Gastrocnemius medialis (tissue), 4 donors: ENCODE data around the gene CPA4.

Experiments
- POLR2A ChIP-seq, 2 donors: fragments of 450-650 bp; IDR thresholded peaks; one replicate each; pipeline ENCODE4 v1.6.1; 2017; ENCODE audit warnings: antibody characterized with exemption in 2 of 2, mild to moderate bottlenecking in 2 of 2, moderate library complexity in 2 of 2
- TF ChIP-seq, protein P1 (sequence below), 5 experiments: fragments of 450-650 bp in 3 of 5; fragments of 200-600 bp in 2 of 5; sonication (generic) in 2 of 5; IDR thresholded peaks in 4 of 5; conservative IDR thresholded peaks in 1 of 5; 1 replicate in 4 of 5; 2 replicates in 1 of 5; pipeline ENCODE4 v1.5.1; 2016 to 2019; ENCODE audit warnings: antibody characterized with exemption in 5 of 5, mild to moderate bottlenecking in 3 of 5, moderate library complexity in 3 of 5

DNA sequence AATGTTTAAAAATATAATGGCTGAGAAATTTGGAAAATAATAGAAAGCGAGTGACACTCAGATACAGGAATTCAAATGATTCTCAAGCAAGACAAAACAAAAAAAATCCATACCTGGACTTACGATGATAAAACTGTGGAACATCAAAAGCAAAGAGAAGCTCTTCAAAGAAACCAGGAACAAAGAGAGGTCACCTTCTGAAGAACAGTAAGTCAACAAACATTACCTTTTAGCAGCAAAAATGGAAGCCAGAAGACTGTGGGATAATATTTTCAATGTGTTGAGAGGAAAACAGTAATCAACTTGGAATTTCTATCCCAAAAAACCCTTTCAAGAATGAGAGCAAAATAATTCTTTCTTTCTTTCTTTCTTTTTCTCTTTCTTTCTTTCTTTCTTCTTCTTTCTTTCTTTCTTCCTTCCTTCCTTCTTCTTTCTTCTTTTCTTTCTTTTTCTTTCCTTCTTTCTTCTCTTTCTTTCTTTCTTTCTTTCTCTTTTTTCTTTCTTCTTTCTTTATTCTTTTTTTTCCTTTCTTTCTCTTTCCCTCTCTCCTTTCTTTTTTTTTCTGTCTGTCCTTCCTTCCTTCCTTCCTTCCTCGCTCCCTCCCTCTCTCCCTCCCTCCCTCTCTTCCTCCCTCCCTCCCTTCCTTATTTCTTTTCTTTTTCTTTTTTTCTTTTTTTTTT lies 49.9 kb downstream of the CPA4 start:
- TF ChIP-seq, protein P1, sequence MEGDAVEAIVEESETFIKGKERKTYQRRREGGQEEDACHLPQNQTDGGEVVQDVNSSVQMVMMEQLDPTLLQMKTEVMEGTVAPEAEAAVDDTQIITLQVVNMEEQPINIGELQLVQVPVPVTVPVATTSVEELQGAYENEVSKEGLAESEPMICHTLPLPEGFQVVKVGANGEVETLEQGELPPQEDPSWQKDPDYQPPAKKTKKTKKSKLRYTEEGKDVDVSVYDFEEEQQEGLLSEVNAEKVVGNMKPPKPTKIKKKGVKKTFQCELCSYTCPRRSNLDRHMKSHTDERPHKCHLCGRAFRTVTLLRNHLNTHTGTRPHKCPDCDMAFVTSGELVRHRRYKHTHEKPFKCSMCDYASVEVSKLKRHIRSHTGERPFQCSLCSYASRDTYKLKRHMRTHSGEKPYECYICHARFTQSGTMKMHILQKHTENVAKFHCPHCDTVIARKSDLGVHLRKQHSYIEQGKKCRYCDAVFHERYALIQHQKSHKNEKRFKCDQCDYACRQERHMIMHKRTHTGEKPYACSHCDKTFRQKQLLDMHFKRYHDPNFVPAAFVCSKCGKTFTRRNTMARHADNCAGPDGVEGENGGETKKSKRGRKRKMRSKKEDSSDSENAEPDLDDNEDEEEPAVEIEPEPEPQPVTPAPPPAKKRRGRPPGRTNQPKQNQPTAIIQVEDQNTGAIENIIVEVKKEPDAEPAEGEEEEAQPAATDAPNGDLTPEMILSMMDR (IDR thresholded peaks at IDR 0.05 in 4 of 5, conservative IDR thresholded peaks at IDR 0.05 in 1 of 5), result no peak
- TF ChIP-seq POLR2A (IDR thresholded peaks at IDR 0.05), result no peak
